NOMO-1 treated with dmso at 0.1 percent for 144 hours (cell line): ENCODE results near the gene THPO.

Experiments used
- DNase-seq: peaks from one replicate; lab custom pipeline; 2025; ENCODE audit not compliant: unreplicated experiment; lab: John Stamatoyannopoulos, UW

THPO gene

GRCh38 chr3:184335291-184335660 lies 42.7 kb downstream of the THPO start:
- no peak for DNase-seq

DNA sequence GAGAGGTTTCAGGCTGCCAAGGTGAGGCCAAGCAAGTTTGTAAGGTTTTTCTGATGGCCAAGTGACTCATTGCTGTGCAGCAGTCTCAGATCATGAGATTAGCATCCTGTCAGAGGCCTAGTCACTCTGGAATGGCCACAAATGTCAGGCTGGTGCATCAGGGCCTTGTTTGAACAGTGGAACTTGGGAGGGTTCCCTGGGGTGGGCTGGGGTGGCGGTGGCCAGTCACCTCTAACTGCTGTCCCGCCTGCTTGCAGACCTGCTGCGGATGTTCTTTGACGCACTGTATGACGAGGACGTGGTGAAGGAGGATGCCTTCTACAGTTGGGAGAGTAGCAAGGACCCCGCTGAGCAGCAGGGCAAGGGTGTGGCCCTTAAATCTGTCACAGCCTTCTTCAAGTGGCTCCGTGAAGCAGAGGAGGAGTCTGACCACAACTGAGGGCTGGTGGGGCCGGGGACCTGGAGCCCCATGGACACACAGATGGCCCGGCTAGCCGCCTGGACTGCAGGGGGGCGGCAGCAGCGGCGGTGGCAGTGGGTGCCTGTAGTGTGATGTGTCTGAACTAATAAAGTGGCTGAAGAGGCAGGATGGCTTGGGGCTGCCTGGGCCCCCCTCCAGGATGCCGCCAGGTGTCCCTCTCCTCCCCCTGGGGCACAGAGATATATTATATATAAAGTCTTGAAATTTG lies 43.4 kb downstream of the THPO start:
- no peak for DNase-seq

- no peak for DNase-seq
These were observed 44.3 kb downstream of the THPO start for GRCh38 chr3:184333700-184334099.

DNA sequence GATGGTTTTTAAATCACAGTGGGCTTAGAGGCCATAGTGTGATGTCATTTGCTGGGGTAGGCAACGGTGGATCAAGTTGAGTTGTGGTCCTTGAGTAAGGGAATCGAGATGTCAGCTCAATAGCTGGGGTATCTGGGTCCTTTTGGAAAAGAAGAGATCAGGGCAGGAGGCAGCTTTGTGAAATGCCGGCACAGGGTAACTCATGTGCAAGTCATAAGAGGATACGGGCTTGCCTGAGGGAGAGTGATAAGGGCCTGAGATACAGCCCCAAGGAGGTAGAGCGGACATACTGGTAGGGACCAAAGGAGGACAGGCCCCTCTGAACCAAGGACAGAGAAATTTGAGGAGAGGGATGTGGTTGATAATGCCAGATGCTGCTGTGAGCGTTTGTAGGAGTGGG lies 44.8 kb downstream of the THPO start:
- DNase-seq: no peak

GRCh38 chr3:184332370-184333090 lies 45.5 kb downstream of the THPO start:
- DNase-seq: no peak

DNA sequence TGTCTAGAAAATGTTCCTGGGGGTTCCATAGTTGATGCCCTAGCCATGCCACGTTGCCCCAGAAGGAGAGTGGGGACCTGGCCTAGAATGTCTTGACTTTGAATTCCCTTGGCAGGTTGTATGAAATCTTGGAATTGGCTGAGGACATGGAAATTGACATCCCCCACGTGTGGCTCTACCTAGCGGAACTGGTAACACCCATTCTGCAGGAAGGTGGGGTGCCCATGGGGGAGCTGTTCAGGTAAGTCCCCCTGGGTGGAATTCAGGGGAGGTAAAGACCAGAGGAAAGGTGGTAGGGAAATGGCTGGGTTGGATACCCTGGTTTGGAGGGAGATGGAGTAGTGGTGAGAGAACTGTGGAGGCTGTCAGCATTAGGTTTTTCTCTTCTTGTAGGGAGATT lies 49.5 kb downstream of the THPO start:
- no peak for DNase-seq

DNA sequence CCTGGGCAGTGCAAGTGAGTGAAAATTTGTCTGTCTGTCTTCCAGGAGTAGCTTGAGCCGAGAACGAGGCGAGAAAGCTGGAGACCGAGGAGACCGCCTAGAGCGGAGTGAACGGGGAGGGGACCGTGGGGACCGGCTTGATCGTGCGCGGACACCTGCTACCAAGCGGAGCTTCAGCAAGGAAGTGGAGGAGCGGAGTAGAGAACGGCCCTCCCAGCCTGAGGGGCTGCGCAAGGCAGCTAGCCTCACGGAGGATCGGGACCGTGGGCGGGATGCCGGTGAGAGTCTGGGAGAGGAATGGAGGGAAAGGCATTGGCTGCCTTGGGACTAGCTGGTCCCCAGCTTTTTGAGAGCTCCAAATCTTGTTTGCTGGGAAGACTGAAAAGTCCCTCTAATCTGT lies 50.8 kb downstream of the THPO start:
- DNase-seq: no peak

DNA sequence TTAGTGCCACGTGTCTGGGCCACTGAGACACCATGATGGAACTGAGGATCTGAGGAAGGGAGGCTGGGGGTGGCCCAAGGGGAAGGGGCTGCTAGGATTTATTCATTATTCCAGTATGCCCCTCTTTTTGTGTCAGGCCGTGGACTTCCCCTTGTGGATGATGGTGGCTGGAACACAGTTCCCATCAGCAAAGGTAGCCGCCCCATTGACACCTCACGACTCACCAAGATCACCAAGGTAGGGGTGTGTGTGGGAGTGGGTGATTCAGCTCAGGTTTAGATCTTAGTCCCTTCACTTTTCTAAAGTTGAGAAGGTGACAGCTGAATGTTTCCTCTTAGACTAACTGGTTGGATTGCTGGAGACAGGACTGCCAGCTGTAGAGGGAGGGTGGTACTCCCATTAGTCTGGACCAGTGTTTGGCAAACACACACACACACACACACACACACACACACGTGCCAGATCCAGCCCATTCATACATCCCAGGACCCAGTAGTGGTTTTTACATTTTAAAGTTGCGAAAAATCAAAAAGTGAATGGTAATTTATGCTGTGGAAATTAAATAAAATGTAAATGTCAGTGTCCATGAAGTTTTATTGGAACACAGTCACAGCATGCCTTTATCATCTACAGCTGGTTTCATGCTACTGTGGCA lies 52.2 kb downstream of the THPO start:
- DNase-seq: no peak

GRCh38 chr3:184325269-184325668 lies 52.7 kb downstream of the THPO start:
- DNase-seq: no peak

- no peak for DNase-seq
These were observed 54.3 kb downstream of the THPO start for GRCh38 chr3:184323696-184324095.

DNA sequence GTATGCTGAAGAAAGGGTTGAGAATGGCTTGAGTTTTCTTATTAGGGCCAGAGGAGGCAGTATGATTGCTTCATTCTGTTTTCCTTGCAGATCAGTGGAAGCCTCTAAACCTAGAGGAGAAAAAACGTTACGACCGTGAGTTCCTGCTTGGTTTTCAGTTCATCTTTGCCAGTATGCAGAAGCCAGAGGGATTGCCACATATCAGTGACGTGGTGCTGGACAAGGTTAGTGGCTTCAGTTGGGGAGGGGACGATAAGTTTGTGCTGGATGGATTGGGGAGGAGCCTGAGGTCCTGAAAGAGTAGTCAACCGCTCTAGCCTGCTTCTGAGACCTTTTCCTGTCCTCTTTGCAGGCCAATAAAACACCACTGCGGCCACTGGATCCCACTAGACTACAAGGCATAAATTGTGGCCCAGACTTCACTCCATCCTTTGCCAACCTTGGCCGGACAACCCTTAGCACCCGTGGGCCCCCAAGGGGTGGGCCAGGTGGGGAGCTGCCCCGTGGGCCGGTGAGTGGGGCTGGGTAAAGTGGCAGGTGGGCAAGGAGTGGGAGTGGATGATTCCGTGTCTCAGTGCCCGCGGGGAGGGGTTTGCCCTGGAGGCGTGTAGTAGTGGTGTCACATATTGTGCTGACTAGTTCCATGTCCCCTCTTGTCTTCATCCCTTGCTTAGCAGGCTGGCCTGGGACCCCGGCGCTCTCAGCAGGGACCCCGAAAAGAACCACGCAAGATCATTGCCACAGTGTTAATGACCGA lies 55.1 kb downstream of the THPO start:
- peak; percentile 99 for DNase-seq
